Raji (cell line): ENCODE data around the gene PCDHA8.

Experiments used
- POLR2A ChIP-seq: IDR thresholded peaks from 2 replicates; pipeline ENCODE4 v1.6.1; 2011; ENCODE audit warnings: low read depth, low read length, control low read depth; ENCODE audit not compliant: insufficient read depth

PCDHA8 gene

DNA sequence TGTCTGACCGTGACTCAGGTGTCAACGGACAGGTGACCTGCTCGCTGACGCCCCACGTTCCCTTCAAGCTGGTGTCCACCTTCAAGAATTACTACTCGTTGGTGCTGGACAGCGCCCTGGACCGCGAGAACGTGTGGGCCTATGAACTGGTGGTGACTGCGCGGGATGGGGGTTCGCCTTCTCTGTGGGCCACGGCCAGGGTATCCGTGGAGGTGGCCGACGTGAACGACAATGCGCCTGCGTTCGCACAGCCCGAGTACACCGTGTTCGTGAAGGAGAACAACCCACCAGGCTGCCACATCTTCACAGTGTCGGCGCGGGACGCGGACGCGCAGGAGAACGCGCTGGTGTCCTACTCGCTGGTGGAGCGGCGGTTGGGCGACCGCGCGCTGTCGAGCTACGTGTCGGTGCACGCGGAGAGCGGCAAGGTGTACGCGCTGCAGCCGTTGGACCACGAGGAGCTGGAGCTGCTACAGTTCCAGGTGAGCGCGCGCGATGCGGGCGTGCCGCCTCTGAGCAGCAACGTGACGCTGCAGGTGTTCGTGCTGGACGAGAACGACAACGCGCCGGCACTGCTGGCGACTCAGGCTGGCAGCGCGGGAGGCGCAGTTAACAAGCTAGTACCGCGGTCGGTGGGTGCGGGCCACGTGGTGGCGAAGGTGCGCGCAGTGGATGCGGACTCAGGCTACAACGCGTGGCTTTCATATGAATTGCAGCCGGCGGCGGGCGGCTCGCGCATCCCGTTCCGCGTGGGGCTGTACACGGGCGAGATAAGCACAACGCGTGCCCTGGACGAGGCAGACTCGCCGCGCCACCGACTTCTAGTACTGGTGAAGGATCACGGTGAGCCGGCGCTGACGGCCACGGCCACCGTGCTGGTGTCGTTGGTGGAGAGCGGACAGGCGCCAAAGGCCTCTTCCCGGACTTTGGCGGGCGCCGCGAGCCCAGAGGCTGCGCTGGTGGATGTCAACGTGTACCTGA lies 29.5 kb downstream of the PCDHA8 start:
- TF ChIP-seq POLR2A, result no peak

DNA sequence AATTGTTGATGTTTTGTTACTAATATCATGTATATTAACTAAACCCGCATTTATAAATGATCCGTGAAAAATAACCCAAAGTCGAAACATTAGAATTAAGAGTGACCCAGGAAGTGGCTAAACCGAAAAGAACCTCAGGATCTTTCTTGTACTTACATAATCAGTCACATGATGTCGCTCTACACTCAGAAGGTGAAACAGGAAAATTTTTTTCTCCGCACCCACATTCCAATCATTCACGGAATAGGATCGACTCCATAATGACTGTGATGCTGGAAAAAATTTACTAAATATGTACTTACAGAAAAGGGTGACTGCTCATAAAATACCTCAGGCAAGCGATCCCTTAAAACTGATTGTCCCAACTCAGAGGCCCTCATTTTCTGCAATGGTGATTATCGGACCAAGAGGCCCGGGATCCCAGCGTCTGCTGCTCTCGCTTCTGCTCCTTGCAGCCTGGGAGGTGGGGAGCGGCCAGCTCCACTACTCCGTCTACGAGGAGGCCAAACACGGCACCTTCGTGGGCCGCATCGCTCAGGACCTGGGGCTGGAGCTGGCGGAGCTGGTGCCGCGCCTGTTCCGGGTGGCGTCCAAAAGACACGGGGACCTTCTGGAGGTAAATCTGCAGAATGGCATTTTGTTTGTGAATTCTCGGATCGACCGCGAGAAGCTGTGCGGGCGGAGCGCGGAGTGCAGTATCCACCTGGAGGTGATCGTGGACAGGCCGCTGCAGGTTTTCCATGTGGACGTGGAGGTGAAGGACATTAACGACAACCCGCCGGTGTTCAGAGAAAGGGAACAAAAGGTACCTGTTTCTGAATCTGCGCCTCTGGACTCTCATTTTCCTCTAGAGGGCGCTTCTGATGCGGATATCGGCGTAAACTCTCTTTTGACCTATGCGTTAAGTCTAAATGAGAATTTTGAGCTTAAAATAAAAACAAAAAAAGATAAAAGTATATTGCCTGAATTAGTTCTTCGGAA lies 34.4 kb downstream of the PCDHA8 start, which contains the start of gene PCDHA12:
TSS of gene PCDHA12 (plus strand) at position 224 of the 981 bp plus-strand sequence. CDS start at position 389, 165 bp downstream.
- TF ChIP-seq POLR2A, result no peak

DNA sequence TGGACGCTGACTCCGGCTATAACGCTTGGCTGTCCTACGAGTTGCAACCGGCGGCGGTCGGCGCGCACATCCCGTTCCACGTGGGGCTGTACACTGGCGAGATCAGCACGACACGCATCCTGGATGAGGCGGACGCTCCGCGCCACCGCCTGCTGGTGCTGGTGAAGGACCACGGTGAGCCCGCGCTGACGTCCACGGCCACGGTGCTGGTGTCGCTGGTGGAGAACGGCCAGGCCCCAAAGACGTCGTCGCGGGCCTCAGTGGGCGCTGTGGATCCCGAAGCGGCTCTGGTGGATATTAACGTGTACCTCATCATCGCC lies 36.2 kb downstream of the PCDHA8 start:
- no peak for TF ChIP-seq POLR2A

DNA sequence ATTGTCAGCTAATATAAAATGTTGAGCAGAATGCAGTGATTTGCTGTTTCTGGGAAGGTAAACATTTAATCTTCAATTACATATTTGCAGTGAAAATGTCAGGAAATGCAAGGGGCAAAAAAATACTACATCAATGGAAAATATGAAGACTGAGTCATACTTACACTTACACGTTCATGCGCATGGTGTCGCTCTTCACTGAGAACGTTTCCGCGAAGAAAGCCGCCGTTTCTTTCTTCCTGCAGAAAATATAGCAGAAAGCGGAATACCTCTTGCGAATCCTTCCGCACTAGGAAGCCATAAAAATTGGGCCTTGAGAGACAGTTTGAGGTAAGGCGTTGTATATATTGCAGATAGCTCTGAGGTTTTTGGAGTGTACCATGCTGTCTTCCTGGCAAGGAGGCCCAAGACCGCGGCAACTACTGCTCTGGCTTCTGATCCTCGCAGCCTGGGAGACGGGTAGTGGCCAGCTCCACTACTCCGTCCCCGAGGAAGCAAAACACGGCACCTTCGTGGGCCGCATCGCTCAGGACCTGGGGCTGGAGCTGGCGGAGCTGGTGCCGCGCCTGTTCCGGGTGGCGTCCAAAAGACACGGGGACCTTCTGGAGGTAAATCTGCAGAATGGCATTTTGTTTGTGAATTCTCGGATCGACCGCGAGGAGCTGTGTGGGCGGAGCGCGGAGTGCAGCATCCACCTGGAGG lies 41.1 kb downstream of the PCDHA8 start, which contains the start of gene PCDHA13:
TSS of gene PCDHA13 (plus strand) at position 236 of the 702 bp plus-strand sequence. CDS start at position 381, 145 bp downstream.
- no peak for TF ChIP-seq POLR2A

DNA sequence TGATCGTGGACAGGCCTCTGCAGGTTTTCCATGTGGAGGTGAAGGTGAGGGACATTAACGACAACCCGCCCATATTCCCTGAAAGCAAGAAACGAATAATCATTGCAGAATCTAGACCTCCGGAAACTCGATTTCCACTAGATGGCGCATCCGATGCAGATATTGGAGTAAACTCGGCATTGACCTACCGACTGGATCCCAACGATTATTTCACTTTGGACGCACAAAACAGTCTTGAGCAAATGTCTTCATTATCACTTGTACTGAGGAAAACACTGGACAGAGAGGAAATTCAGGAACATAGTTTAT lies 41.6 kb downstream of the PCDHA8 start:
- no peak for TF ChIP-seq POLR2A

DNA sequence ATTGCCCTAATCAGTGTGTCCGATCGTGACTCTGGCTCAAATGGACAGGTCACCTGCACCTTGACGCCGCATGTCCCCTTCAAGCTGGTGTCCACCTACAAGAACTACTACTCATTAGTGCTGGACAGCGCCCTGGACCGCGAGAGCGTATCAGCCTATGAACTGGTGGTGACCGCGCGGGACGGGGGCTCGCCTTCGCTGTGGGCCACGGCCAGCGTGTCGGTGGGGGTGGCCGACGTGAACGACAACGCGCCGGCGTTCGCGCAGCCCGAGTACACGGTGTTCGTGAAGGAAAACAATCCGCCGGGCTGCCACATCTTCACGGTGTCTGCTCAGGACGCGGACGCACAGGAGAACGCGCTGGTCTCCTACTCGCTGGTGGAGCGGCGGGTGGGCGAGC lies 42.4 kb downstream of the PCDHA8 start:
- TF ChIP-seq POLR2A, result no peak

DNA sequence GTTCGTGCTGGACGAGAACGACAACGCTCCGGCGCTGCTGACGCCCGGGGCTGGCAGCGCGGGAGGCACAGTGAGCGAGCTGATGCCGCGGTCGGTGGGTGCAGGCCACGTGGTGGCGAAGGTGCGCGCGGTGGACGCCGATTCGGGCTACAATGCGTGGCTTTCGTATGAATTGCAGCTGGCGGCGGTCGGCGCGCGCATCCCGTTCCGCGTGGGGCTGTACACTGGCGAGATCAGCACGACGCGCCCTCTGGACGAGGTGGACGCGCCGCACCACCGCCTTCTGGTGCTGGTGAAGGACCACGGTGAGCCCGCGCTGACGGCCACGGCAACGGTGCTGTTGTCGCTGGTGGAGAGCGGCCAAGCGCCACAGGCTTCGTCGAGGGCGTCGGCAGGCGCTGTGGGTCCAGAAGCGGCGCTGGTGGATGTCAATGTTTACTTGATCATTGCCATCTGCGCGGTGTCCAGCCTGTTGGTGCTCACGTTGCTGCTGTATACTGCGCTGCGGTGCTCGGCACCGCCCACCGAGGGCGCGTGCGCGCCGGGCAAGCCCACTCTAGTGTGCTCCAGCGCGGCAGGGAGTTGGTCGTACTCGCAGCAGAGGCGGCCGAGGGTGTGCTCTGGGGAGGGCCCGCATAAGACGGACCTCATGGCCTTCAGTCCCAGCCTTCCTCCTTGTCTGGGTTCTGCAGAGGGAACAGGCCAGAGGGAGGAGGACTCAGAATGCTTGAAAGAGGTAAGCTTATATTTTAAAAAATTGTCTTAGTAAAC lies 43.1 kb downstream of the PCDHA8 start:
- TF ChIP-seq POLR2A, result no peak
